Liver (tissue), 9 donors: ENCODE data around the gene VLDLR. TPM values are rescaled to one million over a fixed set of nuclear protein-coding genes. Genes with fewer than 3 reads are reported as not detected.

Experiments used
- DNase-seq: peaks from one replicate; pipeline ENCODE4 v3.0.0-alpha.2; 2017; ENCODE audit warnings: low spot score
- H3K27ac ChIP-seq, 2 donors: one replicate each; pipeline ENCODE4 v1.7.0; 2013; ENCODE audit warnings: inconsistent platforms in 2 of 2, low read length in 2 of 2, control low read depth in 1 of 2, low read depth in 1 of 2, mild to moderate bottlenecking in 1 of 2
- H3K27me3 ChIP-seq, 4 donors: one replicate each; pipeline versions ENCODE4 v1.6.1 to v1.7.0; 2013; ENCODE audit warnings: low read length in 3 of 4, inconsistent platforms in 1 of 4, mild to moderate bottlenecking in 1 of 4, moderate library complexity in 1 of 4; ENCODE audit not compliant: control insufficient read depth in 4 of 4, insufficient read depth in 4 of 4
- H3K36me3 ChIP-seq, 4 donors: one replicate each; pipeline versions ENCODE4 v1.6.1 to v1.7.0; 2013; ENCODE audit warnings: low read length in 3 of 4, mild to moderate bottlenecking in 3 of 4, low read depth in 1 of 4, moderate library complexity in 1 of 4; ENCODE audit not compliant: control insufficient read depth in 4 of 4, insufficient read depth in 3 of 4
- H3K4me1 ChIP-seq, 4 donors: one replicate each; pipeline versions ENCODE4 v1.6.1 to v1.7.0; 2013; ENCODE audit warnings: low read length in 3 of 4, mild to moderate bottlenecking in 3 of 4, moderate library complexity in 1 of 4; ENCODE audit not compliant: control insufficient read depth in 4 of 4, insufficient read depth in 4 of 4
- H3K4me3 ChIP-seq, 3 donors: one replicate each; pipeline versions ENCODE4 v1.6.1 to v1.7.0; 2013; ENCODE audit warnings: low read length in 3 of 3, control low read depth in 1 of 3, low read depth in 1 of 3, mild to moderate bottlenecking in 1 of 3
- H3K9ac ChIP-seq, 2 donors: one replicate each; pipeline ENCODE4 v1.7.0; 2013; ENCODE audit warnings: low read length in 2 of 2, mild to moderate bottlenecking in 2 of 2, moderate library complexity in 2 of 2, control low read depth in 1 of 2, low read depth in 1 of 2
- H3K9me3 ChIP-seq, 4 donors: one replicate each; pipeline versions ENCODE4 v1.6.1 to v1.7.0; 2013; ENCODE audit warnings: low read length in 3 of 4; ENCODE audit not compliant: control insufficient read depth in 4 of 4
- ATF3 ChIP-seq: IDR thresholded peaks from 2 replicates; pipeline ENCODE4 v1.6.1; 2016; ENCODE audit warnings: antibody characterized with exemption
- EGR1 ChIP-seq, 2 donors: IDR thresholded peaks; 2 replicates each; pipeline ENCODE4 v1.6.1; 2016 to 2018; ENCODE audit warnings: antibody characterized with exemption in 2 of 2, low read depth in 2 of 2
- FOXA2 ChIP-seq: IDR thresholded peaks from 2 replicates; pipeline ENCODE4 v1.6.1; 2016; ENCODE audit warnings: antibody characterized with exemption
- HNF4A ChIP-seq, 2 donors: conservative IDR thresholded peaks; 2 replicates each; pipeline ENCODE4 v1.6.1; 2016; ENCODE audit warnings: antibody characterized with exemption in 2 of 2, mild to moderate bottlenecking in 2 of 2
- MAX ChIP-seq: IDR thresholded peaks from 2 replicates; pipeline ENCODE4 v1.6.1; 2016; ENCODE audit warnings: antibody characterized with exemption
- NR2F2 ChIP-seq: IDR thresholded peaks from 2 replicates; pipeline ENCODE4 v1.6.1; 2016; ENCODE audit warnings: antibody characterized with exemption
- RAD21 ChIP-seq, 2 donors: IDR thresholded peaks; 2 replicates each; pipeline ENCODE4 v1.6.1; 2016; ENCODE audit warnings: antibody characterized with exemption in 2 of 2, mild to moderate bottlenecking in 2 of 2
- REST ChIP-seq: IDR thresholded peaks from 2 replicates; pipeline ENCODE4 v1.6.1; 2016; ENCODE audit warnings: antibody characterized with exemption, mild to moderate bottlenecking
- SP1 ChIP-seq: IDR thresholded peaks from 2 replicates; pipeline ENCODE4 v1.6.1; 2018; ENCODE audit warnings: antibody characterized with exemption, mild to moderate bottlenecking
- TAF1 ChIP-seq: conservative IDR thresholded peaks from 2 replicates; pipeline ENCODE4 v1.6.1; 2016; ENCODE audit warnings: antibody characterized with exemption, mild to moderate bottlenecking
- WGBS: extraction: QIAGEN DNeasy Blood & Tissue Kit; methylation state at CpG from one replicate; pipeline ENCODE4 v1.1.7; 2013; 5-methylcytosine and 5-hydroxymethylcytosine counted together
- polyA plus RNA-seq, 2 donors: library from polyadenylated mRNA; stranded (reverse) in 1 of 2; unstranded in 1 of 2; fragments of 200-250 nt in 1 of 2; fragments of >200 nt in 1 of 2; fragmentation: Nextera tagmentation in 1 of 2; extraction: Ambion mirVana in 1 of 2; gene quantifications; one replicate each; pipeline versions ENCODE4 v1.2.1 to v1.2.3, GENCODE V29; 2013 to 2015
- total RNA-seq, 2 donors: library from RNA; depleted of rRNA; stranded (reverse); fragments of >200 nt; gene quantifications; one replicate each; pipeline ENCODE4 v1.2.3, GENCODE V29; 2014
- TF ChIP-seq, protein P1 (sequence below): fragments of 150-350 bp; IDR thresholded peaks from 2 replicates; pipeline ENCODE4 v1.5.1; 2017; ENCODE audit warnings: improper control_type of control experiment, low read depth, low read length; ENCODE audit not compliant: missing input control
- TF ChIP-seq, protein P2 (sequence below): IDR thresholded peaks from 2 replicates; pipeline ENCODE4 v1.6.1; 2016; ENCODE audit warnings: antibody characterized with exemption
- donor health status: healthy.
- donor health status: healthy.
- donor health status: healthy.
- donor health status: healthy.
- donor health status: healthy.

VLDLR gene
- total and polyA plus RNA-seq, 4 donors = 0.44 to 2.8 (median 1.4) TPM

GRCh38 chr9:2623288-2624050 is 1.9 kb downstream of the VLDLR start (continued):
- TF ChIP-seq FOXA2 (no peak), TAF1 (no peak), SP1 (peak; percentile 51), RAD21 (IDR thresholded peaks at IDR 0.05) (peak; percentile 4 to 10), HNF4A (conservative IDR thresholded peaks at IDR 0.05) (peak; percentile 25 to 48), ATF3 (no peak)
- TF ChIP-seq, protein P1, sequence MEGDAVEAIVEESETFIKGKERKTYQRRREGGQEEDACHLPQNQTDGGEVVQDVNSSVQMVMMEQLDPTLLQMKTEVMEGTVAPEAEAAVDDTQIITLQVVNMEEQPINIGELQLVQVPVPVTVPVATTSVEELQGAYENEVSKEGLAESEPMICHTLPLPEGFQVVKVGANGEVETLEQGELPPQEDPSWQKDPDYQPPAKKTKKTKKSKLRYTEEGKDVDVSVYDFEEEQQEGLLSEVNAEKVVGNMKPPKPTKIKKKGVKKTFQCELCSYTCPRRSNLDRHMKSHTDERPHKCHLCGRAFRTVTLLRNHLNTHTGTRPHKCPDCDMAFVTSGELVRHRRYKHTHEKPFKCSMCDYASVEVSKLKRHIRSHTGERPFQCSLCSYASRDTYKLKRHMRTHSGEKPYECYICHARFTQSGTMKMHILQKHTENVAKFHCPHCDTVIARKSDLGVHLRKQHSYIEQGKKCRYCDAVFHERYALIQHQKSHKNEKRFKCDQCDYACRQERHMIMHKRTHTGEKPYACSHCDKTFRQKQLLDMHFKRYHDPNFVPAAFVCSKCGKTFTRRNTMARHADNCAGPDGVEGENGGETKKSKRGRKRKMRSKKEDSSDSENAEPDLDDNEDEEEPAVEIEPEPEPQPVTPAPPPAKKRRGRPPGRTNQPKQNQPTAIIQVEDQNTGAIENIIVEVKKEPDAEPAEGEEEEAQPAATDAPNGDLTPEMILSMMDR = no peak

GRCh38 chr9:2624051-2624682 is 2.6 kb downstream of the VLDLR start:
- Histone ChIP-seq H3K36me3 (no peaks in the 10 kb centered on the region), H3K9ac (no peak overlapping the region), H3K4me3 (no peak overlapping the region), H3K27me3 (peaks cover 0 to 6% (median 1%) of the 10 kb centered on the region in 4 donors), H3K4me1 (peaks cover 9 to 29% (median 16%) of the 10 kb centered on the region in 4 donors), H3K27ac (no peak overlapping the region), H3K9me3 (no peaks in the 10 kb centered on the region)
- WGBS = 53% methylated on average over 1 of the region's 1 CpG
- DNase-seq = no peak
- TF ChIP-seq REST (no peak), MAX (no peak), FOXA2 (no peak), NR2F2 (no peak), EGR1 (IDR thresholded peaks at IDR 0.05; ENCODE audit: low read depth in 2 of 2) (no peak), SP1 (no peak)
- TF ChIP-seq, protein P2, sequence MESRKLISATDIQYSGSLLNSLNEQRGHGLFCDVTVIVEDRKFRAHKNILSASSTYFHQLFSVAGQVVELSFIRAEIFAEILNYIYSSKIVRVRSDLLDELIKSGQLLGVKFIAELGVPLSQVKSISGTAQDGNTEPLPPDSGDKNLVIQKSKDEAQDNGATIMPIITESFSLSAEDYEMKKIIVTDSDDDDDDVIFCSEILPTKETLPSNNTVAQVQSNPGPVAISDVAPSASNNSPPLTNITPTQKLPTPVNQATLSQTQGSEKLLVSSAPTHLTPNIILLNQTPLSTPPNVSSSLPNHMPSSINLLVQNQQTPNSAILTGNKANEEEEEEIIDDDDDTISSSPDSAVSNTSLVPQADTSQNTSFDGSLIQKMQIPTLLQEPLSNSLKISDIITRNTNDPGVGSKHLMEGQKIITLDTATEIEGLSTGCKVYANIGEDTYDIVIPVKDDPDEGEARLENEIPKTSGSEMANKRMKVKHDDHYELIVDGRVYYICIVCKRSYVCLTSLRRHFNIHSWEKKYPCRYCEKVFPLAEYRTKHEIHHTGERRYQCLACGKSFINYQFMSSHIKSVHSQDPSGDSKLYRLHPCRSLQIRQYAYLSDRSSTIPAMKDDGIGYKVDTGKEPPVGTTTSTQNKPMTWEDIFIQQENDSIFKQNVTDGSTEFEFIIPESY = no peak
